GM12878 (cell line): Measurements from ENCODE around the gene GPR146. TPM values are rescaled to one million over a fixed set of nuclear protein-coding genes. Genes with fewer than 3 reads are reported as not detected.

Experiments
- ATAC-seq: fragments of 200-7000 bp; cut with Tn5 transposase; 3 replicates; pipeline ENCODE4 v1.9.1; 2020; ENCODE audit warnings: mild to moderate bottlenecking, moderate library complexity
- BruUV-seq: library from RNA; stranded (reverse); fragments of 400-500 nt; replicated peaks from 2 replicates; lab custom pipeline; 2021; lab: Mats Ljungman, UMichigan
- CTCF ChIA-PET: fragments of 300-600 bp; sonication (Branson Sonifier 250); formaldehyde crosslinking; extraction: SDS; loops from one replicate; lab custom pipeline; 2021; ENCODE audit warnings: inconsistent platforms; lab: Yijun Ruan, JAX
- POLR2A ChIA-PET: fragments of 350-600 bp; formaldehyde crosslinking; extraction: SDS; loops from one replicate; lab custom pipeline; 2021; ENCODE audit warnings: inconsistent platforms; lab: Charles Lee
- RAD21 ChIA-PET: fragments of 300-600 bp; sonication (Branson Sonifier 250); formaldehyde crosslinking; loops from one replicate; lab custom pipeline; 2023; ENCODE audit warnings: antibody characterized with exemption; ENCODE audit not compliant: unreplicated experiment; lab: Charles Lee
- SMC1A ChIA-PET: fragments of 300-600 bp; sonication (Branson Sonifier 250); formaldehyde crosslinking; loops from one replicate; lab custom pipeline; 2023; ENCODE audit not compliant: unreplicated experiment, uncharacterized antibody; lab: Charles Lee
- DNase-seq: peaks from one replicate; pipeline ENCODE4 v3.0.0-alpha.2; 2011; ENCODE audit warnings: low read depth, low spot score
- FAIRE-seq: peaks from 3 replicates; lab custom pipeline; 2011; peaks lifted over from hg19 to GRCh38; lab: Jason Lieb, UNC
- H2AFZ ChIP-seq: 2 replicates; pipeline ENCODE4 v1.6.0; 2011; ENCODE audit warnings: low read depth, low read length, control low read depth; ENCODE audit not compliant: control insufficient read depth
- H3K27ac ChIP-seq: 2 replicates; pipeline ENCODE4 v1.5.1; 2011; ENCODE audit warnings: control low read depth; ENCODE audit not compliant: control insufficient read depth, insufficient read depth
- H3K27me3 ChIP-seq, 2 experiments: replicated peaks in 1 of 2; 2 replicates each; pipeline versions ENCODE4 v1.6.0 to v1.6.1; 2011; ENCODE audit warnings: low read length in 1 of 2; ENCODE audit not compliant: control insufficient read depth in 2 of 2, insufficient read depth in 2 of 2
- H3K36me3 ChIP-seq, 2 experiments: 2 replicates each; pipeline ENCODE4 v1.5.1; 2011; ENCODE audit warnings: low read length in 1 of 2; ENCODE audit not compliant: control insufficient read depth in 2 of 2, insufficient read depth in 2 of 2
- H3K4me1 ChIP-seq: 2 replicates; pipeline ENCODE4 v1.6.1; 2011; ENCODE audit warnings: mild to moderate bottlenecking, low read length, moderate library complexity, mixed read lengths; ENCODE audit not compliant: control insufficient read depth, insufficient read depth
- H3K4me2 ChIP-seq: 2 replicates; pipeline ENCODE4 v1.6.0; 2011; ENCODE audit warnings: control low read depth; ENCODE audit not compliant: control insufficient read depth, insufficient read depth
- H3K4me3 ChIP-seq: fragments of 200-600 bp; sonication (generic); 2 replicates; pipeline ENCODE4 v1.5.1; 2016
- H3K79me2 ChIP-seq: 2 replicates; pipeline ENCODE4 v1.6.0; 2011; ENCODE audit warnings: low read length; ENCODE audit not compliant: control insufficient read depth, insufficient read depth
- H3K9ac ChIP-seq: 2 replicates; pipeline ENCODE4 v1.8.0; 2011; ENCODE audit warnings: low read length, control low read depth, mixed read lengths; ENCODE audit not compliant: control insufficient read depth, insufficient read depth
- H3K9me3 ChIP-seq: replicated peaks from 3 replicates; pipeline ENCODE4 v1.5.1; 2011; ENCODE audit warnings: mild to moderate bottlenecking, low read length; ENCODE audit not compliant: control insufficient read depth, insufficient read depth
- H4K20me1 ChIP-seq: 2 replicates; pipeline ENCODE4 v1.6.0; 2011; ENCODE audit not compliant: control insufficient read depth, insufficient read depth
- BACH1 ChIP-seq: fragments of 450-650 bp; IDR thresholded peaks from 2 replicates; pipeline ENCODE4 v1.6.1; 2017; ENCODE audit warnings: mild to moderate bottlenecking, borderline replicate concordance
- GATAD2B ChIP-seq: fragments of 450-650 bp; conservative IDR thresholded peaks from 2 replicates; pipeline ENCODE4 v1.6.1; 2017; ENCODE audit warnings: low read depth, mild to moderate bottlenecking, moderate library complexity
- KAT2A ChIP-seq: conservative IDR thresholded peaks from 2 replicates; pipeline ENCODE4 v1.6.1; 2011; ENCODE audit warnings: low read depth, low read length; ENCODE audit not compliant: control insufficient read depth
- STAT3 ChIP-seq: IDR thresholded peaks from 2 replicates; pipeline ENCODE4 v1.6.1; 2011; ENCODE audit warnings: low read depth, low read length, improper control_type of control experiment
- WGBS: methylation state at CpG from one replicate; pipeline ENCODE4 v1.1.6; 2016; ENCODE audit warnings: low lambda C conversion rate; ENCODE audit not compliant: insufficient replicate concordance, insufficient coverage; ENCODE audit errors: missing lambda C conversion rate; 5-methylcytosine and 5-hydroxymethylcytosine counted together
- in situ Hi-C: fragments of 300-500 bp; cut with MboI; formaldehyde crosslinking; loops from 9 replicates; pipeline ENCODE4 v1.14.3; 2018; ENCODE audit warnings: mixed read lengths
- intact Hi-C: fragments of 100-400 bp; cut with micrococcal nuclease; formaldehyde crosslinking; loops from one replicate; pipeline ENCODE4 v1.14.2; 2022; ENCODE audit not compliant: unreplicated experiment
- polyA plus RNA-seq, 11 experiments: library from polyadenylated mRNA; depleted of rRNA in 4 of 11; unstranded in 6 of 11; stranded (reverse) in 5 of 11; fragments of >200 nt; fragmentation: Nextera tagmentation in 4 of 11; fragmentation: Illumina TruSeq in 1 of 11; extraction: Ambion mirVana in 4 of 11; extraction: Trizol in 1 of 11; gene quantifications; 1 replicate in 1 of 11; 2 replicates in 10 of 11; pipeline versions ENCODE4 v1.2.1 to v1.2.3, GENCODE V29; 2011 to 2016; ENCODE audit warnings: inconsistent platforms in 2 of 11, missing spikeins in 2 of 11, low read depth in 1 of 11
- total RNA-seq, 4 experiments: library from RNA; depleted of rRNA in 3 of 4; stranded (reverse); fragments of >200 nt in 3 of 4; fragmentation: Illumina TruSeq in 1 of 4; extraction: Trizol in 1 of 4; gene quantifications; 2 replicates each; pipeline versions ENCODE4 v1.2.1 to v1.2.3, GENCODE V29; 2013 to 2021
- TF ChIP-seq, protein P1 (sequence below): fragments of 450-650 bp; IDR thresholded peaks from 2 replicates; pipeline ENCODE4 v1.6.1; 2016; ENCODE audit warnings: mild to moderate bottlenecking
- TF ChIP-seq, protein P2 (sequence below): IDR thresholded peaks from 2 replicates; pipeline ENCODE4 v1.6.1; 2011; ENCODE audit warnings: low read depth, low read length, improper control_type of control experiment, borderline replicate concordance
- TF ChIP-seq, protein P3 (sequence below): IDR thresholded peaks from 2 replicates; pipeline ENCODE4 v1.6.1; 2011; ENCODE audit warnings: borderline replicate concordance, low read depth, mild to moderate bottlenecking, moderate library complexity, mixed read lengths, low read length; ENCODE audit not compliant: insufficient read depth; ENCODE audit errors: extremely low read length

Gene GPR146
- total and polyA plus RNA-seq, 10 of the 15 experiments (the other 5 are each of a cell fraction or from before 2014, with no cell fraction given), result 0.19 to 12.0 (median 0.54) TPM; not detected in 2

DNA sequence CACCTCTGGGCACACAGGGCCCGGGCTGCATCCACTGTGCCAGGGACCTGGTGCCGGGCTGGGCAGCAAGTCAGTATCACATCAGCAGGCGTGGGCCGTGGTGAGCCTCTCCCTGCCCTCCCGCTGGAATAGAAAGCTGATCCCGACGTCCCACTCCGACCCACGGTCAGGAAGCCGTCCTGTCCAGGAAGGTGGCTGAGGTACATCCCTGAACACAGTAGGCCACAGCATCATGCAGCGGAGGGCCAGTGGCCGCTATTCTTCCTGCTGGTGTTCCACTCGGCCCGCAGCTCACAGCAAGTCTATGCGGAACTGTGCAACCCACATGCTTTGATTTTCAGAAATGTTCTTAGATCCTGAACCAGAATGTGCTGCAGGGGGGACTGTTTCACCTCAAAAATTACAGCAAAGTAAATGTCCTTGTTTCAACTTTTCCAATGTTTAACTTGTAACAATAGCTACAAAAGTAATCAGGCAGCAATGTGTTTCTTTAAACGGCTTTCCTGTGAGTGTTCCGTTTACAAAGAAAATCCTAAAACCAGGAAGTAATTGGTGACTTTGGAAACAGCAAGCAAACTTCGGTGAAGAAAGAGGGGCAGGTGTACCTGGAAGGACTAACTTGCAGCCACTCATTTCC, 676 bp upstream of the GPR146 start:
- Histone ChIP-seq H3K36me3 (no peaks in the 10 kb centered on the region; a peak in 1 of 4 replicates), H2AFZ (peak overlapping the region; percentile 43), H3K4me3 (peak overlapping the region; percentile 14; the same call in 1 of the 2 replicates), H3K4me2 (peak overlapping the region; percentile 88), H3K27me3 (no peaks in the 10 kb centered on the region), H3K27ac (peak overlapping the region; percentile 68)
- TSS peak; percentile 74 for BruUV-seq
- in situ Hi-C loops, result no loop called here
- RAD21 ChIA-PET, result interaction anchor here (1.0 to 3.3 kb wide), 6 partner anchors 18 to 134 kb away, joined by 3 to 15 read pairs (median 6); no protein-coding TSS in a partner anchor
- CTCF ChIA-PET, result interaction anchor here (0.9 to 5.0 kb wide), 6 partner anchors 19 to 132 kb away, joined by 3 to 36 read pairs (median 12); no protein-coding TSS in a partner anchor
- DNase-seq (no peak), ATAC-seq (no peak)
- POLR2A ChIA-PET, result interaction anchor here (0.6 to 4.3 kb wide), 10 partner anchors 13 to 121 kb away, joined by 3 to 21 read pairs (median 3); no protein-coding TSS in a partner anchor
- SMC1A ChIA-PET, result interaction anchor here (0.8 to 3.1 kb wide), 5 partner anchors 13 to 50 kb away, joined by 3 to 18 read pairs (median 11); no protein-coding TSS in a partner anchor
- TF ChIP-seq, protein P1, sequence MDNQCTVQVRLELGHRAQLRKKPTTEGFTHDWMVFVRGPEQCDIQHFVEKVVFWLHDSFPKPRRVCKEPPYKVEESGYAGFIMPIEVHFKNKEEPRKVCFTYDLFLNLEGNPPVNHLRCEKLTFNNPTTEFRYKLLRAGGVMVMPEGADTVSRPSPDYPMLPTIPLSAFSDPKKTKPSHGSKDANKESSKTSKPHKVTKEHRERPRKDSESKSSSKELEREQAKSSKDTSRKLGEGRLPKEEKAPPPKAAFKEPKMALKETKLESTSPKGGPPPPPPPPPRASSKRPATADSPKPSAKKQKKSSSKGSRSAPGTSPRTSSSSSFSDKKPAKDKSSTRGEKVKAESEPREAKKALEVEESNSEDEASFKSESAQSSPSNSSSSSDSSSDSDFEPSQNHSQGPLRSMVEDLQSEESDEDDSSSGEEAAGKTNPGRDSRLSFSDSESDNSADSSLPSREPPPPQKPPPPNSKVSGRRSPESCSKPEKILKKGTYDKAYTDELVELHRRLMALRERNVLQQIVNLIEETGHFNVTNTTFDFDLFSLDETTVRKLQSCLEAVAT, result 0 out of 2 replicates have a peak, but pooled peaks have one; percentile 28
- TF ChIP-seq, protein P2, sequence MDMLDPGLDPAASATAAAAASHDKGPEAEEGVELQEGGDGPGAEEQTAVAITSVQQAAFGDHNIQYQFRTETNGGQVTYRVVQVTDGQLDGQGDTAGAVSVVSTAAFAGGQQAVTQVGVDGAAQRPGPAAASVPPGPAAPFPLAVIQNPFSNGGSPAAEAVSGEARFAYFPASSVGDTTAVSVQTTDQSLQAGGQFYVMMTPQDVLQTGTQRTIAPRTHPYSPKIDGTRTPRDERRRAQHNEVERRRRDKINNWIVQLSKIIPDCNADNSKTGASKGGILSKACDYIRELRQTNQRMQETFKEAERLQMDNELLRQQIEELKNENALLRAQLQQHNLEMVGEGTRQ, result no peak
- TF ChIP-seq GATAD2B, result no peak
- TF ChIP-seq, protein P3, sequence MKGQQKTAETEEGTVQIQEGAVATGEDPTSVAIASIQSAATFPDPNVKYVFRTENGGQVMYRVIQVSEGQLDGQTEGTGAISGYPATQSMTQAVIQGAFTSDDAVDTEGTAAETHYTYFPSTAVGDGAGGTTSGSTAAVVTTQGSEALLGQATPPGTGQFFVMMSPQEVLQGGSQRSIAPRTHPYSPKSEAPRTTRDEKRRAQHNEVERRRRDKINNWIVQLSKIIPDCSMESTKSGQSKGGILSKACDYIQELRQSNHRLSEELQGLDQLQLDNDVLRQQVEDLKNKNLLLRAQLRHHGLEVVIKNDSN, result no peak
- no peak for TF ChIP-seq KAT2A
- TF ChIP-seq STAT3, result no peak
- no peak for TF ChIP-seq BACH1
- TF ChIP-seq, all 136 proteins: peak for 1
- Histone ChIP-seq H3K79me2 (no peaks in the 10 kb centered on the region; the same call in 1 of the 2 replicates), H3K9ac (peak overlapping the region; percentile 27), H3K9me3 (no peaks in the 10 kb centered on the region), H3K4me1 (peaks cover 14% of the 10 kb centered on the region), H4K20me1 (no peaks in the 10 kb centered on the region)
- WGBS, result 77% methylated on average over 18 of the region's 18 CpGs
- intact Hi-C loops, result loop anchor here (1.0 kb wide), 2 partner anchors 15 to 19 kb away; no protein-coding TSS in a partner anchor
- FAIRE-seq, result no peak
